Sigmoid colon (tissue), 7 donors: ENCODE measurements around the gene SLC38A8. TPM values are rescaled to one million over a fixed set of nuclear protein-coding genes. Genes with fewer than 3 reads are reported as not detected.

ENCODE experiments used
- DNase-seq: peaks from one replicate; pipeline ENCODE4 v3.0.0-alpha.2; 2019
- H3K27ac ChIP-seq, 4 donors: fragments of 200-600 bp; sonication (generic); one replicate each; pipeline ENCODE4 v1.5.1; 2016 to 2019; ENCODE audit warnings: mild to moderate bottlenecking in 1 of 4
- H3K27me3 ChIP-seq, 3 donors: fragments of 200-600 bp; sonication (generic); one replicate each; pipeline ENCODE4 v1.5.1; 2019; ENCODE audit warnings: mild to moderate bottlenecking in 1 of 3
- H3K36me3 ChIP-seq, 4 donors: fragments of 200-600 bp; sonication (generic); one replicate each; pipeline ENCODE4 v1.5.1; 2016 to 2019
- H3K4me1 ChIP-seq, 4 donors: fragments of 200-600 bp; sonication (generic); one replicate each; pipeline ENCODE4 v1.5.1; 2017 to 2019
- H3K4me3 ChIP-seq, 4 donors: fragments of 200-600 bp; sonication (generic); one replicate each; pipeline ENCODE4 v1.5.1; 2017 to 2019; ENCODE audit warnings: mild to moderate bottlenecking in 2 of 4, moderate library complexity in 1 of 4
- H3K9me3 ChIP-seq, 4 donors: fragments of 200-600 bp in 3 of 4; sonication (generic) in 3 of 4; one replicate each; pipeline versions ENCODE4 v1.5.1 to v1.6.1; 2013 to 2019
- EP300 ChIP-seq, 4 donors: sonication (generic); formaldehyde crosslinking; IDR thresholded peaks; one replicate each; pipeline ENCODE4 v1.6.1; 2017; ENCODE audit warnings: antibody characterized with exemption in 4 of 4
- POLR2A ChIP-seq, 2 donors: fragments of 450-650 bp; IDR thresholded peaks; one replicate each; pipeline ENCODE4 v1.6.1; 2016; ENCODE audit warnings: antibody characterized with exemption in 2 of 2, mild to moderate bottlenecking in 2 of 2, moderate library complexity in 2 of 2
- POLR2AphosphoS5 ChIP-seq, 4 donors: sonication (generic); formaldehyde crosslinking; IDR thresholded peaks; one replicate each; pipeline ENCODE4 v1.6.1; 2017; ENCODE audit warnings: antibody characterized with exemption in 4 of 4
- WGBS, 2 donors: extraction: QIAGEN DNeasy Blood & Tissue Kit; methylation state at CpG; one replicate each; pipeline ENCODE4 v1.1.7; 2013; 5-methylcytosine and 5-hydroxymethylcytosine counted together
- intact Hi-C: fragments of 100-400 bp; cut with DNase I; formaldehyde crosslinking; loops from one replicate; pipeline ENCODE4 v1.15.1; 2023
- polyA plus RNA-seq, 3 donors: library from polyadenylated mRNA; stranded (reverse); fragments of 200-250 nt; gene quantifications; one replicate each; pipeline ENCODE4 v1.2.3, GENCODE V29; 2013
- total RNA-seq, 4 donors: library from RNA; depleted of rRNA; stranded (reverse); fragments of >200 nt; gene quantifications; one replicate each; pipeline ENCODE4 v1.1.0, GENCODE V29; 2016
- TF ChIP-seq, protein P1 (sequence below), 4 experiments: fragments of 450-650 bp in 3 of 4; fragments of 200-600 bp in 1 of 4; IDR thresholded peaks; one replicate each; pipeline ENCODE4 v1.5.1; 2016 to 2019; ENCODE audit warnings: antibody characterized with exemption in 4 of 4, mild to moderate bottlenecking in 3 of 4, moderate library complexity in 2 of 4
- donor health status: healthy with polysubstance abuse.
- donor health status: Bipolar disorder and iron deficiency.
- donor health status: healthy.

SLC38A8 gene
- total and polyA plus RNA-seq, 7 donors: not detected

DNA sequence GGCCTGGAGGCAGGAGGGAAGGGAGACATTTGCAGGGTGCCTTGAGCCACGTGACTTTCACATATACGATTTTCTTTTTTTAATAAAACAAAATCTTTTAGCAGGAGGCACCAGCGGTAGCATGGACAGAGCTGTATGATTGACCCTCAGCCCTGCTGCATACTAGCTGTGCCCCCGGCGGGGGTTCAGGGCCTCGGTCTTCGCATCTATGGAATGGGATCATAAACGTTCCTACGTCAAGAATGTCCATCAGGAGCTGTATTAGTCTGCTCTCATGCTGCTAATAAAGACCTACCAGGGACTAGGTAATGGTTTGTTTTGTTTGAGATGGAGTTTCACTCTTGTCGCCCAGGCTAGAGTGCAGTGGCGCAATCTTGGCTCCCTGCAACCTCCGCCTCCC lies 27.2 kb downstream of the SLC38A8 start:
- Histone ChIP-seq H3K27me3 (peaks cover 0 to 4% (median 0%) of the 10 kb centered on the region in 3 donors), H3K27ac (no peak overlapping the region), H3K36me3 (no peaks in the 10 kb centered on the region), H3K9me3 (peaks cover 0 to 3% (median 0%) of the 10 kb centered on the region in 4 donors), H3K4me3 (no peak overlapping the region), H3K4me1 (no peaks in the 10 kb centered on the region)
- 82 to 86% methylated on average over 12 of the region's 12 CpGs for WGBS, 2 donors
- TF ChIP-seq POLR2AphosphoS5 (IDR thresholded peaks at IDR 0.05) (no peak), EP300 (IDR thresholded peaks at IDR 0.05) (no peak), POLR2A (IDR thresholded peaks at IDR 0.05) (no peak)
- TF ChIP-seq, protein P1, sequence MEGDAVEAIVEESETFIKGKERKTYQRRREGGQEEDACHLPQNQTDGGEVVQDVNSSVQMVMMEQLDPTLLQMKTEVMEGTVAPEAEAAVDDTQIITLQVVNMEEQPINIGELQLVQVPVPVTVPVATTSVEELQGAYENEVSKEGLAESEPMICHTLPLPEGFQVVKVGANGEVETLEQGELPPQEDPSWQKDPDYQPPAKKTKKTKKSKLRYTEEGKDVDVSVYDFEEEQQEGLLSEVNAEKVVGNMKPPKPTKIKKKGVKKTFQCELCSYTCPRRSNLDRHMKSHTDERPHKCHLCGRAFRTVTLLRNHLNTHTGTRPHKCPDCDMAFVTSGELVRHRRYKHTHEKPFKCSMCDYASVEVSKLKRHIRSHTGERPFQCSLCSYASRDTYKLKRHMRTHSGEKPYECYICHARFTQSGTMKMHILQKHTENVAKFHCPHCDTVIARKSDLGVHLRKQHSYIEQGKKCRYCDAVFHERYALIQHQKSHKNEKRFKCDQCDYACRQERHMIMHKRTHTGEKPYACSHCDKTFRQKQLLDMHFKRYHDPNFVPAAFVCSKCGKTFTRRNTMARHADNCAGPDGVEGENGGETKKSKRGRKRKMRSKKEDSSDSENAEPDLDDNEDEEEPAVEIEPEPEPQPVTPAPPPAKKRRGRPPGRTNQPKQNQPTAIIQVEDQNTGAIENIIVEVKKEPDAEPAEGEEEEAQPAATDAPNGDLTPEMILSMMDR (IDR thresholded peaks at IDR 0.05): no peak
- intact Hi-C loops: no loop called here
- DNase-seq: no peak

DNA sequence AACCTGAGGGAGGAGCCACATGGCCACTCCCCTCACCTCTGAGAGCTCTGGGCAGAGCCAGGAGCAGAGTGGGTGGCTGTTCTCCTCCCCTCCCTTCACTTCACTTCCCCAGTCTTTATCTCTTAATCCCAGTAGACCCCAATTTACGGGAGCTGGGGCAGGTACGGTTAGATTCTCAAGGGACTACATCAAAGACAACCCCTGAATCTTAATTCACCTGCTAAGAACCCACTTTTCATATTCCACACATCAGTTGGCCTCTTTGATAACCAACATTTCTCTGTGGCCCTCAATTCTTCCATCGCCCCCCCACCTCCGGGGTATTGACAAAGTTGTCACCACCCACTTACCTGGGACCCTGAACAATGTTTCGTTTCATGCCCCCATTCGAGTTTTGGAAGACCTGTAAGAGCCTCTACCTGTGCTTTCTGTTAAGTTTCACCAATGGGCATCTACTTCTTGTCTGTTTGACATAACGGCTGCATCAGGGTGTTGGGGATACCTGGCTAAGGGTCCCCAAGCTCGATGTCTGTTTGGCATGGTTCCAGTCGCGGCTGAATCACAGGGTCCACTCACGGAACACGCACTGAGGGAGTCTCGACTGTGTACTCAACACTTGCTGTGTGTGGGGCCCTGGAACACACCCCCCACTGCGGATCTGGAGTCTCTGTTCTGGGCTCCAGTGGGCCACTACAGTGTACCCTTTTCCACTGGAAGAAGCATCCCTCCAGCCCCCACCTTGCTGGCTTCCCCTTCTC lies 27.8 kb downstream of the SLC38A8 start:
- 58 to 76% methylated on average over 14 of the region's 14 CpGs for WGBS, 2 donors
- DNase-seq: no peak

GRCh38 chr16:84013787-84014569 lies 28.6 kb downstream of the SLC38A8 start:
- H3K27me3 ChIP-seq: peaks cover 0 to 6% (median 0%) of the 10 kb centered on the region in 3 donors
- TF ChIP-seq EP300 (IDR thresholded peaks at IDR 0.05) (no peak), POLR2AphosphoS5 (IDR thresholded peaks at IDR 0.05) (no peak), POLR2A (IDR thresholded peaks at IDR 0.05) (no peak)
- TF ChIP-seq, protein P1 (IDR thresholded peaks at IDR 0.05): no peak
- no peak overlapping the region for H3K27ac ChIP-seq
- intact Hi-C loops: no loop called here
- peaks cover 0 to 3% (median 0%) of the 10 kb centered on the region in 4 donors for H3K9me3 ChIP-seq
- no peak for DNase-seq
- H3K4me3 ChIP-seq: no peak overlapping the region
- WGBS, 2 donors: 4 to 11% methylated on average over 14 of the region's 14 CpGs
- no peaks in the 10 kb centered on the region for H3K36me3 ChIP-seq
- H3K4me1 ChIP-seq: no peaks in the 10 kb centered on the region

More for the DNA sequence above, 27.8 kb downstream of the SLC38A8 start:
- intact Hi-C loops: no loop called here
- TF ChIP-seq POLR2A (IDR thresholded peaks at IDR 0.05) (no peak), POLR2AphosphoS5 (IDR thresholded peaks at IDR 0.05) (no peak), EP300 (IDR thresholded peaks at IDR 0.05) (no peak)
- TF ChIP-seq, protein P1 (IDR thresholded peaks at IDR 0.05): no peak
- H3K4me1 ChIP-seq: no peaks in the 10 kb centered on the region
- peaks cover 0 to 4% (median 0%) of the 10 kb centered on the region in 3 donors for H3K27me3 ChIP-seq
- H3K36me3 ChIP-seq: no peaks in the 10 kb centered on the region
- no peak overlapping the region for H3K4me3 ChIP-seq
- H3K9me3 ChIP-seq: peaks cover 0 to 3% (median 0%) of the 10 kb centered on the region in 4 donors
- H3K27ac ChIP-seq: no peak overlapping the region

GRCh38 chr16:84009282-84009681 lies 33.3 kb downstream of the SLC38A8 start:
- TF ChIP-seq EP300 (IDR thresholded peaks at IDR 0.05) (no peak), POLR2A (IDR thresholded peaks at IDR 0.05) (no peak), POLR2AphosphoS5 (IDR thresholded peaks at IDR 0.05) (no peak)
- TF ChIP-seq, protein P1 (IDR thresholded peaks at IDR 0.05): no peak
- 79 to 89% methylated on average over 6 of the region's 6 CpGs for WGBS, 2 donors
- intact Hi-C loops: no loop called here
- no peak overlapping the region for H3K4me3 ChIP-seq
- DNase-seq: no peak
- no peaks in the 10 kb centered on the region for H3K9me3 ChIP-seq
- no peak overlapping the region for H3K27ac ChIP-seq
- peaks cover 0 to 6% (median 0%) of the 10 kb centered on the region in 3 donors for H3K27me3 ChIP-seq
- no peaks in the 10 kb centered on the region for H3K4me1 ChIP-seq
- H3K36me3 ChIP-seq: no peaks in the 10 kb centered on the region
